HG03103 (cell line): Measurements from ENCODE around the gene KCND2.

Experiments used
- ATAC-seq: cut with Tn5 transposase; IDR thresholded peaks from one replicate; pipeline ENCODE4 v1.9.1; 2021; ENCODE audit warnings: low read depth; ENCODE audit not compliant: unreplicated experiment

KCND2 gene

DNA sequence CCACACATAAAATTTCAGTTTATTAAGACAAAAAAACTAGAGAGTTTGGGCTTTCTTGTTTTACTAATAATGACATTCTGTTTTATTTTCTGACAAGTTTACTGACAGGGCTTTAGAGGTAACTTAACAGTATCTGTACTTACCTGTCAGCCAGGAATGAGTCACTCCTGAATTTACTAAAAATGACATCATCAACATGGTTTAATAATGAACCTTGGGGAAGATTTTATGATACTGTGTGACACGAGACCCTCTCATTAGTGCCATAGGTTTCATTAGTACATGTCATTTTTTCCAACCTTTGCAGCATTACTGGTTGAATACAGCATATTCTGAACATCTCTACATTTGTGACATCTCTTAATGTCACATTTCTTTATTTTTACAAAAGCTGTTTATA lies 131.1 kb downstream of the KCND2 start:
- peak; percentile 41 for ATAC-seq

DNA sequence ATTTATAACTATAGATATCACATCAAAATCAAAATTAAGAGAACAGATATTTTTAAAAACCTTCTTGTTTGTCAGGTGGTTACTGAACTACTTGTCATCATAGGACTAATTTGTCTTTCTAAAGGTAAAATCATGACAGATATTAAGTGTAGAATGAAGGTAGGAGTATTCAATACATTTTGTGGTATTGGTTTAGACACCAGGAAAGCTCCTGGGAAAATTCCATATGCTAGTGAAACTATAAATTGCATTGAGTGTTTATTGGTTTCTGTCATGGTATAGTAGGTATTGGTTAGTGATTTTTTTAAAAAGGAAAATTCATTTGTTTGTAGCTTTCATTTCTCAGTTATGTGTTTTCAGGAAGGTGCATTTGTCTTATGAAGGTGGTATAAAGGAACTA lies 132.7 kb downstream of the KCND2 start:
- ATAC-seq = no peak

GRCh38 chr7:120407010-120407409 lies 134.0 kb downstream of the KCND2 start:
- ATAC-seq = no peak

- ATAC-seq = peak; percentile 91
These were observed 139.4 kb downstream of the KCND2 start for GRCh38 chr7:120412139-120413050.

DNA sequence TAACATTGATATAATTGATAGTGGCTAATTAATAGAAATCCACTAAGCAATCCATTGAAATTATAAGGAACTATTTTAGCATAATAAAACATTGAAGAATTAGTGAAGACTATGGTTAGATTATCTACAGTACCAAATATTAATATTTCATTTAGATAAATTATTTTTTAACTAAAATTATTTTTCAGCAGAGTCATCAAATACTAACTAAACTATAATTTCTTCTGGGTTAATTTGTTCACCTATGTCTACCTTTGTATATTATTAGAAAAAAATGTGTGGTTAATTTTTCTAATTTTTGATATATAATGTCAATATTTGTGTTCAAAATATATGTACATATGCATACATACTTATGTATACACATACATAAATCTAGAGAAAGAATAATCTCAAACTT lies 140.2 kb downstream of the KCND2 start:
- ATAC-seq = no peak

GRCh38 chr7:120417244-120417979 lies 144.4 kb downstream of the KCND2 start:
- no peak for ATAC-seq

DNA sequence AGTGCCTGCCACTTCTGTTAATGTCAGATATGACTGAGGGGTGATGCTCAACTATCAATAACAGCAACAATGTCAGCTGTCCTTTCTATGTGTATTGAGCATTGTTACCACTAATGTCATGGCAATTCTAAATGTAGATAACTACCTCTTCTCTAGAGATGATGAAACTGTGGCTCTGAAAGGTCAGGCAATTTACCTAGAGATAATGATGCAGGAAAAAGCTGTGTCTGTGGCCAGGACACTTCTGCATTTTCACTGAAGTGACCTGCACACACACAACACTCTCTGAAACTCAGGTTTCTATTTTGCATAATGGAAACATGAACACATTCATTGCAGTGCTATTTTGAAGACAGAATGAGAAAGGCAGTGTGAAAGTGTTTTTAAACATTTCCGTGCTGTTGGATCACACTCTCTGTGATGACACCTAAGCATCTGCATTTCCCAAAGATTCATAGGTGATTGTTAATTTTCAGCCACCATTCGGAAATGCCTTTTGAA lies 148.2 kb downstream of the KCND2 start:
- peak; percentile 94 for ATAC-seq

DNA sequence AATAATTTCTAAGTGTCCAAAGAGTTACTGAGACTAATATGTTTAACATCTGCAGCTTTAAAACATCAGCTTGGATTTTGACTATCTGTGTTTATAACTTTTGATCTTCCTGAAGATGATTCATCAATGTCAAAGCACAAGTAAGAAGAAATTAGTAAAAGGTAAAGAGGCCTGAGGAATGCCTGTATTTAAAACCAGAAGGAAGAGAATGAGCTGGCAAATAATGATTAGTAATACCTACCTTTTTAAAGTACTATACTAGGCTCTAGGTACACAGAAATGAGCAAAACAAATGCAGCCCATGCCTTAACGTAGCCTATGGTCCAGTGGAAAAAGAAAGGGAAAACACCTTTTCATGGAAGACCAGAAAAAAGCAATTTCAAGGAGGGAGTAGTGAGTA lies 158.0 kb downstream of the KCND2 start:
- no peak for ATAC-seq

- ATAC-seq = no peak
These were observed 163.6 kb downstream of the KCND2 start for GRCh38 chr7:120436487-120437060.

GRCh38 chr7:120441850-120442249 lies 168.9 kb downstream of the KCND2 start:
- peak; percentile 84 for ATAC-seq

- ATAC-seq = peak; percentile 34
These were observed 169.9 kb downstream of the KCND2 start for GRCh38 chr7:120442838-120443237.

- no peak for ATAC-seq
These were observed 171.7 kb downstream of the KCND2 start for GRCh38 chr7:120444650-120445049.

- no peak for ATAC-seq
These were observed 172.3 kb downstream of the KCND2 start for GRCh38 chr7:120445276-120445675.

GRCh38 chr7:120452665-120453064 lies 179.7 kb downstream of the KCND2 start:
- ATAC-seq = no peak

DNA sequence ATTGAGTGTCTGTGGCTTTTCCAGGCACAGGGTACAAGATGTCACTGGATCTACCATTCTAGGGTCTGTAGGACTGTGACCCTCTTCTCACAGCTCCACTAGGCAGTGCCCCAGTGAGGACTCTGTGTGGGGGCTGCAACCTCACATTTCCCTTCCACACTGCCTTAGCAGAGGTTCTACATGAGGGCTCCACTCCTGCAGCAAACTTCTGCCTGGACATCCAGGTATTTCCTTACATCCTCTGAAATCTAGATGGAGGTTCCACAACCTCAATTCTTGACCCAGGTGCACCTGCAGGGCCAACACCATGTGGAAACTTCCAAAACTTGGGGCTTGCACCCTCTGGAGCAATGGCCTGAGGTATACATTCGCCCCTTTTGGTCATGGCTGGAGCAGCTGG lies 183.7 kb downstream of the KCND2 start:
- ATAC-seq = no peak

DNA sequence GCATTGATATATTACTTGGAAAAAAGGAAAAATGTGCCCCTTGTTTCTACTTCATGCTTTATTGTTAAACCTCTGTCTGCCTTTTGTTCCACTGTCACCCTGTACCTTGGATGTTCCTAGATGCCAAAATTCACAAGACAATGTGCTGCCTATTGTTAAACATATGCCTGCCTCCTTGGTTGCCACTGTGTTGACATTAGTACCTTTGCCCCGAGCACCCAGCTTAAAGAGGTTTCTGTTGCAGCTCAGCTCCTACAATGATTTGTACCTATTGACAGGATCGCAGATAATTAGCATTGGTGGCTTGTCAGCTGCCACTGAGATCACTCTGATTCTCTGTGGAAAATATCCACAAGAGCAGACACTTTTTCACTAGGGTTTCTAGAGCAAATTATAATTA lies 188.0 kb downstream of the KCND2 start:
- no peak for ATAC-seq

DNA sequence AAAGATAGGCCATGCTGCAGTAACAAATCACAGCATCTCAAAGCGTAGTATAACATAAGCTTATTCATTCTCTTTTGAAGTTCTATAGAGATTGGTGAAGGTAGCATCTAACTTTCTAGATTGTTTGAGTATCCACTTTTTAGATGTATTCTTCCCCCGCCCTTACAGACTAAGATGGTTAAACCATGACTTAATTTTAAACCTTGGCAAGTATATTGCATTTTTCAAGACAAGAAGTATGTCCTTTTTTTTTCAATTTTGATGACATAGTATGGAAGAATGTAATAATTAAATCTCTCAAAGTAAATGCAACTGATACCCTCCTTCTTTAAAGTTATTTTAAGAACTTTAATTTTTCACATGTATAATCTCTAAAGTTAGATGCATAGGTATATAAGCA lies 190.0 kb downstream of the KCND2 start:
- no peak for ATAC-seq

- no peak for ATAC-seq
These were observed 191.1 kb downstream of the KCND2 start for GRCh38 chr7:120464104-120464503.

GRCh38 chr7:120467676-120468075 lies 194.7 kb downstream of the KCND2 start:
- no peak for ATAC-seq

GRCh38 chr7:120468611-120469010 lies 195.6 kb downstream of the KCND2 start:
- no peak for ATAC-seq

GRCh38 chr7:120472892-120473291 lies 199.9 kb downstream of the KCND2 start:
- ATAC-seq = no peak
